GM18520 (cell line): ENCODE measurements around the gene NCOA7.
"Not testable (repeated sequence)": the region's sequence is repeated elsewhere in the genome, so short reads cannot be mapped to it uniquely, and the experiment has no call there.

Source experiments
- ATAC-seq: cut with Tn5 transposase; IDR thresholded peaks from one replicate; pipeline ENCODE4 v1.9.1; 2021; ENCODE audit not compliant: unreplicated experiment

Gene NCOA7

DNA sequence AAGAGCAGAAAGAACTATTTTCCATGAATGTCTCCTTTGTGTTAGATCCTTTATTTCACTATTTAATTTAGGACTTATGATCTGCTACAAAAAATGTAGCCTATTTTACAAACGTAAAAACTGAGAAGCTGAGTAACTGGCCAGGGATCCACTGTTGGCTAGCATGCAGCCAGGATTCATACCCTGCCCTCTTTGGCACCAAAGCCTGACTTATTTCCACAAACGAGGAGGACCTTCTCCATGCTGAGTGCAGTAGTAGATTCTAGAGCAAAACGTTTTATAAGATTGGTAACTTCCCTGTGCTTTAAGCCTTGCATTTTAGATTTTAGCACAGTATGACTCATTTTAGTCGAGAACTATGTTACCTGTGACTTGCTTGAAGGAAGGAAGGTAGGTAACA lies 74.3 kb downstream of the NCOA7 start:
- ATAC-seq, result no peak

DNA sequence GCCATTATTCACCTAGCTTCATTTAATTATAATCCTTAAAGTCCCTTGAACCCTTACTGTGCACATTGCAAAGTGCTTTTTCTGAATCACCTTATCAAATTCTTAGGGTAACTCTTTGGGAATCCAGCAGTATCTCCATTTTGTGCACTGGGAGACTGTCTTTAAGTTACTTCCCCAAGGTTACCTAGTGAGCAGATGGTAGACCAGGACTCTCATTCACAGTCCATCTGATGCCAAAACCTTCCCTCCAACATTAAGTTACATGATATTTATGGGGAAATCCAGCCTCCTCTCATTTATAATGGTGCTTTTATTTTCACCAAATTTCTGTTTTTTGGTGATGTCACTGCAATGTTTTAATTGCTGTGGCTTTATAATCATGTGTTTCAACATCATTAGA lies 75.7 kb downstream of the NCOA7 start:
- ATAC-seq, result no peak

DNA sequence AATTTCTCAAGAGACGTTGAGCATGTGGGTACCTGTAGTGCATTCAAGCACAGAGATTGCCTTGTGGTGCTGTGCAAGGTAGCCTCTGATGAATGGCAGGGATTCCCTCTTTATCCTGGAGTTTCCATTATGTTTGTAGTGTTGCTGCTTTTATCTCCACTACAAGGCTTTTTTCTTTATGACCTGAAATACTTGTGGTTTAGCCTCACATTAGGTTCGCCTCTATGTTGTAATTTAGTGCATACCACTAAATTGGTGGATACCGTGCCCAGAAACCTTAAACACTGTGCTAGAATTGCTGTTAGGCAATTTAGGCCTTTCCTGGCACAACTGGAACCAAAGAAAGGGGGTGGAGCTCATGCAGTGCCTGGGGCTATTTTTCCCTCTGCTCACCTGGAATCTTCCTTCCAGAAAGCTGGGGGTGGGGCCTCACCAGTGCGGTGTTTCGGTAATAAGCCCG lies 76.8 kb downstream of the NCOA7 start:
- ATAC-seq, result no peak

DNA sequence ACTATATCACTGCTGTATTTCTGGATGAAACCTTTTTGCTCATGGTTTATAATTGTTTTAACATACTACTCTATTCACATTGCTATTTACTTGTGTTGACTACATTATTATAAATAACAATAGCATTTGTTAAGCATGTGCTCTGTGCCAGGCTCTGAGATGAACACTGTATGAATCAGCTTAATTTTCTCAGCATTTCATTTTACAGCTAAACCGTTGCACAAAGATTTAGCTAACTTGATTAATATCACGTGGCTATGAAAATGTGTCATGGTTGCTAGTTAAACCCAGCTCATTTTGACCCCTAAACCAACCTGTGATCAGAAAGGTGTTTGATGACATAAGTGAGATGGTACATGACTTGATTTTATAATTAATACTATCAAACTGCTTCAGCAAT lies 77.5 kb downstream of the NCOA7 start:
- no peak for ATAC-seq

DNA sequence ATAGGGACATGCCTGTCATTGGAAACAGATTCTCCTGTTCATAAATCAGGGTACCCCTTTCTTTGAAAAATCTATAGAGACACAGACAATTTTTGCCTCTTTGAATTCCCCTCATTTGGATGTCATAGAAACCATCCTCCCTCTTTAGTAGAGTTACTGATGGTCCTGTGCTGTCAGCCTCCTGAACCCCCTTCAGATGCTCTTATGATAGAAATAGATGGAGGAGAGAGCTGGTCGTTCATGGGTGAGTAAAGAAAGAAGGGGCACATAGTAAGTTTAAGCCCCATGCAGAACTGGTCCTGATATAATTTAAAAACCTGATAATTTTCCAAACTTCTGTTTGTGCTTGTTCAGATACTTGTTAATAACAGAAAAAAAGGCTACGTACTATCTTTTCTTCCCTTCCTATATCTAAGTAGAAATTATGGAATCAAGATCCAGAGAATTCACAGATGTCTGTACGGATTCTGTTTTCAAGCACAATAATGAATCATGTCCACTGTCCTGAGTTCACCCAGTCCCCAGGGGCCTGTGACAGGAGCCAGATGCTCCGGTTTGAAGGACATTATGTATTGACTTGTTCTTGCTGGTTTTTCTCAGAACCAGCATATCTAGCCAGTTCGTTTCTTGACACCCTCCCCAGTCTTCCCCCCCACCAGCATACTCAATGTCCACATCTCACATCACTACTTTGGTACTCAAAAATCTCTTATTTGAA lies 78.1 kb downstream of the NCOA7 start:
- no peak for ATAC-seq

DNA sequence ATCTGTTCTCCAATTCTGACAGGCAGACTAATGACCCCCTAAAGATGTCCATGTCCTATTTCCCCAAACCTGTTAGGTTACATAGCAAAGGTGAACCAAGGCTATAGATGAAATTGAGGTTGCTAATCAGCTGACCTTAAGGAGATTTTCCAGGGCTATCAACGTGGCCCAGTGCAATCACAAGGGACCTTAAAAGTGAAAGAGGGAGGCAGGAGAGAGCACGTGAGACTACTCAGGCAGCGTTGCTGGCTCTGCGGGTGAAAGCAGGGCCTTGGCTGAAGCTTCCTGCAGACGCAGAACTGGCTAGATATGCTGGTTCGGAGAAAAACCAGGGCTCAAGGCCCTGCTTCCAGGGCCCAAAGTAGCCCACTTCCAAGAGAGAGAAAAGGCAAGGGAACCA lies 78.7 kb downstream of the NCOA7 start:
- ATAC-seq, result no peak

DNA sequence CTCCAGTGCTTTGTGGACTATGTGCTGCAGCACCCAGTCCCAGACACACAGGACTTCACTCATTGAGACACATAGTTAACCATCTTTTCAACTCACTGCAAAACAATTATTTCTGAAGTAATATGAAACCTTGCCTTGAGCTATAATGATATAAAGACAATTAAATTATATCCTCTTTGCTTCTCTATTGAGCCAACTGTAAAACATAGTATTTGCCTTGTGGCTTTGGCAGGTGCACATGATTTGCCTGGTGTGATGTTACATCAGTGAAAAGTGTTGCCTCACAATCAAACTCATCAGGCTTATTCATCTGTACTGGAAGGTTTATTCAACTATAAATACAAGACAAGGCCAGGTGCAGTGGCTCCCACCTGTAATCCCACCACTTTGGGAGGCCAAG lies 80.6 kb downstream of the NCOA7 start:
- no peak for ATAC-seq

DNA sequence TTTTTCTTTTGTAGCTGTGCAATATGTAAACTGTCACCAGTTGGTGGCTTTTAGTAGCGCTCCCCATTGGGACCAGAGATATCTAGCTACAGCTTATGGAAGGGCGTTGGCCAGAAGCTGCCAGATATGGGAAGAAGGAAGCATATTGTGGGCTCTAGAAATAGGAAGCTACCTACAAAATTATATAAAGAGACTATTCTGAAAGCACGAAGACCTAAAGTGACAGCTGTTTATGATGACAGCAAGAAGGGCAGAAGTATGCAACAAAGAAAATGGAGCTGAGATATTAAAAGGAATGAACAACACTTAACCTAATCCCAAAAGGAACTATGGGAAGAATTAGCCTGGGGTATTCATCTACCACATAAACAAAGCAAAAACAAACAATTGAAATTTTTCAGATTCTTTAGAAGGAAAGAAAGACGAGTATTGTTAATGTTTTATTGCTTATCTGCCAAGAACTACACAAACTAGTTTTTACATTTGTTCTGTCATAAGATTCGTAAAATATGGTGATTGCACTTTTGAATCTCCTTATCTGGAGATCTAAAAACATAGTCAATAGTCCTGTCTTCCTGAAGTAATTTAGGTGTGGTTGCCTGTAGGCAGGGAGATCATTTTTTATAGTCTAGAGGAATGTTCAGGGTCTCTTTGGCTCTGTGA lies 81.6 kb downstream of the NCOA7 start:
- no peak for ATAC-seq

DNA sequence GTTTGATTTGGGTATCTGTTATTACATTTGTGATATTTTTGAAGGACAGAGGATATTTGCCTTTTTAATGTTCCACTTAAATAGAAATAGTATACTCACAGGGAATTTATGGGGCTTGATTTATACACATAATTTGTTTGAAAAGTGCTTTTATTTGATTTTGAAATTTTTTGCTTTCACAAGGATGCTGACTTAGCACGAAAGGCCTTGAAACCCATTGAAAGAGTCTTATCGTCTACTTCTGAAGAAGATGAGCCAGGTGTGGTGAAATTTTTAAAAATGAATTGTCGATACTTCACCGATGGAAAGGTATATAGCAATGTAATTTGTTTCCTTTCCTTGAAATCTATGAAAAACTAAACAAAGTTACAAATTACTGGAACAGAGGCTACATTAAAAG lies 91.5 kb downstream of the NCOA7 start:
- ATAC-seq, result no peak

DNA sequence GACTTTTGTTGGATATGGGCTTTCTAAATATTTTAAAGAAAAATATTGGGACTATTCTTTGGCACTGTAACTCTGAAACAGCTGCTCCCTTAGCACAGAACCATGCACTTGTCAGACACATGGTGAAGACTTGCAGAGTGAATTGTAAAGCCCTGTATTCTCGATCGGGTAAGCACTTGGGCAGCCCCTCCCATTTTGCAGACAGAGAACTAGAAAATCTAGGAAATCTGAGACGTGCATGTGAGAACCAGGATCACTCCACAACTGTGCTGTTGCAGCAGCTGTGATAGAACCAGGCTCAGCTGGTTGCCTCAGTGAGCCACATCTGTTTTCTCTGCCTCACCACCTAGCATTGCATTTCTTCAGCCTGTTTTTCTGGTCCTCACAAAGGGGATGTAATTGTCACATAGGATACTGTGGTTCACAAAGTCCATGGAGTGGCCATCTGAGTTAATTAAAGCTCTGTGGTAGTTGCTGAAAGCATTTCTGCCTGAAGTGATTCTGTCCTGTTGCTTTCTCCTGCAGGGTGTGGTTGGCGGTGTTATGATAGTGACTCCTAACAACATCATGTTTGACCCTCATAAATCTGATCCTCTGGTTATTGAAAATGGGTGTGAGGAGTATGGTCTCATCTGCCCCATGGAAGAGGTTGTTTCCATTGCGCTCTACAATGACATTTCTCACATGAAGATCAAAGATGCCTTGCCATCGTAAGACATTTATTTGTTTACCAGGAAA lies 94.0 kb downstream of the NCOA7 start:
- no peak for ATAC-seq

DNA sequence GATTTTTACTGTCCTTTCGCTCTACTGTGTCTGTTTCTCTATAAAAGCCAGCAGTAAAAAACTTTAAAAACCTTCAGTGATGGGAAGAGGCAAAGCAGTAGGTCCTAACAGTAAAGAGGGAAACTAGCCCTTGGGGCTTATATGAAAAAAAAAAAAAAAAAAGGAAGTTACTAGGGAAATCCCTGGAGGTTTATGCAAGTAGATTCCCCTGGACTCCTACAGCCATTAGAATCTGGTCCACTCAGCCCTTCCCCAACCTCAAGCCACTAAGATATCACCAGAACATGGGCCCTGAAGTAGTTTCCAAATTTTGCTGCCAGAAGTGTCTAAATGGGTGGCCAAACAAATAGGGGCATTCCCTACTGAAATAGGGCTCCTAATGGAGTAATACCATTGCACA lies 95.3 kb downstream of the NCOA7 start:
- ATAC-seq, result no peak

DNA sequence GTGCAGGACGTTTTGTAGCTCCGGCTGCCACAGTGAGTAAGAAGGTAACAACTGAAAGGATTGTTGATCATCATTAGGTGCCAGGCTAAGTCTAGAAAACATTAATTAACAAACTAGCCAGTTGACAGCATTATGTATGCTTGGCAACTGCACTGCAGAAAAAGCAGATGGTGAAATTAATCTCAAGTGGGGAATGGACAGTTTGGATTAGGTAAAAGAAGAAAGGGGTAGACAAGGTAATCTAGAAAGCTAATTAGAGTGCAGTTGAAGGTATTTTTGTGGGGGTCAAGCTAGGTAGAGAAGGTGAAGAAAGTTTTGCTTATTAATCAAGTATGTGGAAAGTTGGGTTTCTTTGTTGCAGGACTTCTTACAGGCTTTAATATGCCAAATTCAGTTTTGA lies 96.2 kb downstream of the NCOA7 start:
- ATAC-seq, result no peak

DNA sequence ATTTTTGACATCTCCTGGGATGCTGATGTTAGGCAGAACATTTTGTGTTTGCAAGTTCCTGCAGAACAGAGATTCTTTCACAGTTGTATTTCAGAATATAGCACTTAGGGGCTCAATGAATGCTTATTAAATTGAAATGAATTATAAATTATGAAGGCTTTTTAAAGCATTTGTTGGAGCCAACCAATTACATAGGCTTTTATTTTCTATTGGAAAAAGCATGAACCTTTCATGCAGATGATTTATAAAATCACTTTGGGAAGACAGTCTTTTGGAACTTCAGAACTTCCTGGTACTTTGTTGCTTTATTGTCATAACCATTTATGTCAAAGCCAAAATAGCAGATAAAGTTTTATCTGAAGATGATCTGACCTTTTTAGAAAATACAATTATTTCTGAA lies 96.6 kb downstream of the NCOA7 start:
- no peak for ATAC-seq

DNA sequence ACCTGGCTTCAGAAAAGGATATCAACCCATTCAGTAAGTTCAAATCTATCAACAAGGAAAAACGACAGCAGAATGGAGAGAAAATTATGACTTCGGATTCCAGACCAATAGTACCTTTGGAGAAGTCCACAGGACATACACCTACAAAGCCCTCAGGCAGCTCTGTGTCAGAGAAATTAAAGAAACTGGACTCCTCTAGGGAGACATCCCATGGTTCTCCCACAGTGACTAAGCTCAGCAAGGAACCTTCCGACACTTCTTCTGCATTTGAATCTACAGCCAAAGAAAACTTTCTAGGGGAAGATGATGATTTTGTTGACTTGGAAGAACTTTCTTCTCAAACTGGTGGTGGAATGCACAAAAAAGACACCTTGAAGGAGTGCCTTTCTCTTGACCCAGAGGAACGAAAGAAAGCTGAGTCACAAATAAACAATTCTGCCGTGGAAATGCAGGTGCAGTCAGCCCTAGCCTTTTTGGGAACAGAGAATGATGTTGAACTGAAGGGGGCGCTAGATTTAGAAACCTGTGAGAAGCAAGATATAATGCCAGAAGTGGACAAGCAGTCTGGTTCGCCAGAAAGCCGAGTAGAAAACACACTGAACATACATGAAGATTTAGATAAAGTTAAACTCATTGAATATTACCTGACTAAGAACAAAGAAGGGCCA lies 98.4 kb downstream of the NCOA7 start:
- no peak for ATAC-seq

DNA sequence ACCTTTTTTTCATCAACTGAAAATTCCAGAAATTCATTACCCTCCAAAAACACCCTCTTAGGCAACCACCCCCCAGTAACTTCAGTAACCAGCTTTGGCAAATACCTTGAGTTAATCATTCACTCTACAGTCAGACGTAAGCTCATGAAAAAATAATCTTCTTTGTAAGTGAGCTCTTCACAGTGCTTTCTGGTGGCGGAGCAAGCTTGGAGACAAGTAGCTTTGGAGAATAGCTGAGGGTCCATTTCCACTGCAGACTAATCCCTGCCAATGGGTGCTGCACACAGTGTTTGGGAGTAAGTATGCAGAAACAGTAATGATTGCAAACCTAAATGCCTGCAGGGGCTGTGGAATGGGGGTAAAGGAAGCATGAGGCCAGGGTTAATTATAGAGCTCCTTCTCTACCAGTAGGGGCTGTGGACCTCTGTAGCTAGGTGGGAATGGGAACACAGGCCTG lies 109.0 kb downstream of the NCOA7 start:
- no peak for ATAC-seq

DNA sequence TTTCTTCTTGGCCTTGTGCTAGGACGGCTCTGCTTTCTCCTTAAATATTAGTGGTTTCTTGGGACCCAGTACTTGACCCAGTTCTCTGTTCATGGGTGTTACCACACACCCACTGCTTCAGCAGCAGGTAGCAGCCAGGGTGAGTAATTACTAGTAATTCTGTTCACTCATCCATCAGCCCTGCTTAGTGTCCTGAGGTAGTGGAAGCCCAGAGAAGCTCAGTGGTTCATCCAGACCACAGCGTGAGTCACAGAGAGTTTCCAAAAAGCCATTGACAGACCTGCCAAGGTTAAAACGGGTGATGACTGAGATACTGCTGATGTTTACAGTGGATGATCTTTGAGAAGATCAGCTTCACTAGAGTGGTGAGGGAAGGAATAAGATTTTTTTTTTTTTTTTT lies 114.1 kb downstream of the NCOA7 start:
- ATAC-seq, result peak; percentile 90

DNA sequence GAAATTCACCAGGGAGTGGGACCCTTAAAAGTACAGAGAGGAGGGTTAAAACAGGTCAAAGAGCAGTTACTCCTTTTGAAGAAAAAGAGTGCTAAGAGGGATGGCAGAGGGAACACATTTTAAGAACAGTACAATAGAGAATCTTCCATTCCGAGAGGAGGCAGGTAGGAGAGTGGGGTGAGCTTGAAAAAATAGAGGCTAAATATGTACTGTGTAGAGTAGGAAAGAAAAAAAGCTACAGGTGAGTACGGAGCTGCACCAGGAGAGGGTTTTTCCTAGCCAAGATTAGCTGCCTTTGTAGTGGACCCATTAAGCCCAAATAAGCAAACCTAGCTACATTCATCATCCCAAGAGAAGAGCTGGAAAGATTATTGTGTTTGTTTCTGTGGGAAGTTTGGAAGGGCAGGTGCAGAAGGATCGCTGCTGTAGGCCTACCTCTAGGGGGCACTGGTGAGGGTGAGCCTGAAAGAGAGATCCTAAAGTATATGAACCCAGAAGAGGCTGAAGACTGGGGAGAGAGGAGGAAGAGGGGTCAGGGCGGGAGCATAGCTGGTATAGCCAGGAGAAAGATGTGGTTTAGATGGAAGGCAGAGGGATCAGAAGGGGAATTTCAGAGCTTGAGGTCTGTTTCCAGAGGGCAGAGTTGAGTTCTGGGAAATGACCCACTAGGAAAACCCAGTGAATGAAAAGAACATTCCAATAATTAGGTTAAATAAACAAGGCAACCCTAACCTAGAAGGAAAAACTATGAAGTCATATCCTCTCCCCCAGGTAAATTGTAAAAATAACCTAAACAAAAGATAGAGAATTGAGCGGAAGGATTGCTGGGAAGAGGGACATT lies 115.6 kb downstream of the NCOA7 start:
- ATAC-seq, result no peak

DNA sequence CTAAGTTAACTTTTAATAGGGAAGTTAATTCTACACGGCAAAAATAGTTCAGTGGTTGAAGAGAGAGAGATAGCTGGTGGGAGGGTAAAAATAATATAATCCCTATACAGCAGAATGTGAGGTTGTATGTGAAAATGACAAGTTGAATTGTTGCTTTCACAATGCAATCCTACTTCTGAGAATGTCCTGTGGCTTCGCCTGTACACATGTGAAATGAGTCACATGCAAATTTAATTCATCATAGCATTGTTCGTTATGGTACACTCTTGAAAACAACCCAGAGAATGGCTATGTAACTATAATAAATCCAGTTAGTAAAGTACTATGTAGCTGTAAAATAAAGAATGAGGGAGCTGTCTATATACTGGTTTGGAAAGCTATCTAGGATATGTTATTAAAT lies 119.8 kb downstream of the NCOA7 start:
- peak; percentile 100 for ATAC-seq

DNA sequence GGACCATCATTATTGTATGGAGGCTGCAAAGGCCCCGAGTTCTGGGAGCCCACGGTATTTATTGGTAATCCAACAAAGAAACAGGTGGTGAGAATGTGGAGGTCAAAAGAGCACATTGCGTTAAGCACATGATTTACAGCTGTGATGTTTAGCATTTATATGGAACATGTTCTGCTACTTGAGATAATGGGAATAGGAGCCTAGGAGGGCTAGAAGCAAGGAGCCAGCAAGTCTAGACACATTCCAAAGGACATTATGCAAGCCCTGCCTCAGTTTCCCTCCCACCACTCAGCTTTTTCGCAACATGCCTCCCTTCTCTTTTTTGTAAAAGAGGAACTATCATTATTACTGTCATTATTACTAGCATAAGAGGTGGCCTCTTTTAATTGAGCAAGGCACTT lies 120.3 kb downstream of the NCOA7 start:
- ATAC-seq, result not testable (repeated sequence)

DNA sequence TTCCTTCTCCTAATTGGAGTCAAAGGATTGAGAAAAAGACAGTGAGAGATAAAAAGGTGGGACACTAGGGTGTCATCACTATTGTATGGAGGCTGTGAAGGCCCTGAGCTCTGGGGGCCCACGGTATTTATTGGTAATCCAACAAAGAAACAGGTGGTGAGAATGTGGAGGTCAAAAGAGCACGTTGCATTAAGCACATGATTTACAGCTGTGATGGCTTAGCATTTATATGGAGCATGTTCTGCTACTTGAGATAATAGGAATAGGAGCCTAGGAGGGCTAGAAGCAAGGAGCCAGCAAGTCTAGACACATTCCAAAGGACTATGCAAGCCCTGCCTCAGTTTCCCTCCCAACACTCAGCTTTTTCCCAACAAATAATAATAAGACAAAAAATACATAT lies 121.7 kb downstream of the NCOA7 start:
- ATAC-seq, result not testable (repeated sequence)

DNA sequence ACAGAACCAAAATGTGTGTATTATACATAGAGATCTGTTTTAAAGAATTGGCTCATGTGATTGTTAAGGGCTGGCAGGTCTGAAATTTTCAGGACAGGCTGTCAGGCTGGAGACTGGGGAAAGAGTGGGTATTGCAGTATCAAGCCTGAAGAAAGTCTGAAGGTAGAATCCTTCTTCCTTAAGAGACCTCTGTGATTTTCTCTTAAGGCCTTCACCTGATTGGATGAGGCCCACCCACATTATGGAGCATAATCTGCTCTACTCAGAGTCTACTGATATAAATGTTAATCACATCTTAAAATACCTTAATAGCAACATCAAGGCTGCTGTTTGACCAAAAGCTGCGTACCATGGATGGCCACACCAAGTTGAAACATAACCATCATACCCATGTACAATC lies 122.4 kb downstream of the NCOA7 start:
- ATAC-seq, result no peak
